SU-DHL-6 (cell line): Measurements from ENCODE around the gene BCDIN3D.
A peak's percentile ranks its signal among the peaks of the same experiment; 100 is the strongest.

Experiments
- H2AFZ ChIP-seq: fragments of 200-600 bp; sonication (generic); 2 replicates; pipeline ENCODE4 v1.6.1; 2014; ENCODE audit warnings: low read depth, mild to moderate bottlenecking, moderate library complexity, mixed read lengths, antibody characterized with exemption, low read length; ENCODE audit not compliant: severe bottlenecking
- H3F3A ChIP-seq: fragments of 200-600 bp; shearing (Covaris generic); 2 replicates; pipeline ENCODE4 v1.6.0; 2016; ENCODE audit warnings: antibody characterized with exemption, mild to moderate bottlenecking; ENCODE audit not compliant: insufficient read depth
- H3K27ac ChIP-seq: fragments of 200-600 bp; sonication (generic); 2 replicates; pipeline ENCODE4 v1.5.1; 2016; ENCODE audit warnings: low read depth, mild to moderate bottlenecking, low read length, moderate library complexity, mixed read lengths
- H3K27me3 ChIP-seq: fragments of 200-600 bp; sonication (generic), shearing (Covaris generic); 2 replicates; pipeline ENCODE4 v1.6.0; 2014; ENCODE audit warnings: mild to moderate bottlenecking, low read length
- H3K36me3 ChIP-seq: fragments of 200-600 bp; sonication (generic); 2 replicates; pipeline ENCODE4 v1.6.1; 2014; ENCODE audit warnings: mild to moderate bottlenecking, low read length, mixed read lengths
- H3K4me2 ChIP-seq: fragments of 300-600, 200-600 bp; shearing (Covaris generic), sonication (generic); 2 replicates; pipeline ENCODE4 v1.6.0; 2014; ENCODE audit warnings: low read length, low read depth, mild to moderate bottlenecking; ENCODE audit not compliant: poor library complexity, severe bottlenecking
- H3K4me3 ChIP-seq: fragments of 200-600 bp; sonication (generic); 2 replicates; pipeline ENCODE4 v1.5.1; 2014; ENCODE audit warnings: antibody characterized with exemption, low read length, mild to moderate bottlenecking, mixed read lengths; ENCODE audit not compliant: insufficient read depth, poor library complexity, severe bottlenecking
- H3K79me2 ChIP-seq: fragments of 200-600 bp; sonication (generic); 2 replicates; pipeline ENCODE4 v1.6.1; 2014; ENCODE audit warnings: mild to moderate bottlenecking, low read length, moderate library complexity; ENCODE audit not compliant: insufficient read depth
- H3K9ac ChIP-seq: fragments of 200-600 bp; sonication (generic); 2 replicates; pipeline ENCODE4 v1.7.0; 2014; ENCODE audit warnings: mild to moderate bottlenecking, low read length
- H3K9me2 ChIP-seq: fragments of 200-600 bp; sonication (generic); replicated peaks from 2 replicates; pipeline ENCODE4 v1.6.1; 2014; ENCODE audit warnings: low read length; ENCODE audit not compliant: insufficient read depth
- H3K9me3 ChIP-seq: fragments of 200-600 bp; sonication (generic); 2 replicates; pipeline ENCODE4 v1.6.1; 2014; ENCODE audit warnings: low read length, mixed read lengths; ENCODE audit not compliant: insufficient read depth
- H4K20me1 ChIP-seq: fragments of 200-600 bp; sonication (generic); 2 replicates; pipeline ENCODE4 v1.6.1; 2014; ENCODE audit warnings: low read depth, mild to moderate bottlenecking, antibody characterized with exemption, low read length, moderate library complexity, mixed read lengths
- CTCF ChIP-seq: fragments of 200-600 bp; sonication (generic); IDR thresholded peaks from one replicate; pipeline ENCODE4 v1.5.1; 2017; ENCODE audit warnings: antibody characterized with exemption, mild to moderate bottlenecking, low read length, moderate library complexity; ENCODE audit not compliant: insufficient read depth, poor library complexity, severe bottlenecking
- EZH2phosphoT487 ChIP-seq: fragments of 200-600 bp; sonication (generic), shearing (Covaris generic); conservative IDR thresholded peaks from 2 replicates; pipeline ENCODE4 v1.6.1; 2018; ENCODE audit warnings: mild to moderate bottlenecking, antibody characterized with exemption, low read length, moderate library complexity, mixed read lengths

BCDIN3D gene

GRCh38 chr12:49827401-49828099 is 15.4 kb downstream of the BCDIN3D start:
- H3F3A ChIP-seq, result no peaks in the 10 kb centered on the region
- H3K9ac ChIP-seq, result peak overlapping the region; percentile 59; the same call in 1 of the 2 replicates
- H3K9me2 ChIP-seq, result no peaks in the 10 kb centered on the region
- no peak overlapping the region for H2AFZ ChIP-seq
- no peaks in the 10 kb centered on the region for H3K36me3 ChIP-seq
- no peak overlapping the region for H3K27ac ChIP-seq
- H3K79me2 ChIP-seq, result no peaks in the 10 kb centered on the region
- H3K4me2 ChIP-seq, result peak overlapping the region; percentile 78
- no peak for TF ChIP-seq EZH2phosphoT487
- no peak for TF ChIP-seq CTCF
- H4K20me1 ChIP-seq, result no peaks in the 10 kb centered on the region
- no peaks in the 10 kb centered on the region for H3K27me3 ChIP-seq
- no peaks in the 10 kb centered on the region for H3K9me3 ChIP-seq
- peak overlapping the region; percentile 71 for H3K4me3 ChIP-seq

GRCh38 chr12:49827051-49827400 is 15.9 kb downstream of the BCDIN3D start:
- Histone ChIP-seq H3K27me3 (no peaks in the 10 kb centered on the region), H3K36me3 (no peaks in the 10 kb centered on the region), H3K9me3 (no peaks in the 10 kb centered on the region), H3K27ac (no peak overlapping the region), H3K79me2 (no peaks in the 10 kb centered on the region), H3K9ac (no peak overlapping the region), H4K20me1 (no peaks in the 10 kb centered on the region), H2AFZ (no peak overlapping the region), H3F3A (no peaks in the 10 kb centered on the region), H3K4me3 (no peak overlapping the region), H3K4me2 (peak overlapping the region; percentile 78), H3K9me2 (no peaks in the 10 kb centered on the region)
- TF ChIP-seq EZH2phosphoT487 (no peak), CTCF (no peak)

- TF ChIP-seq EZH2phosphoT487, result no peak
- no peak for TF ChIP-seq CTCF
- no peaks in the 10 kb centered on the region for H3K9me3 ChIP-seq
- no peaks in the 10 kb centered on the region for H3K9me2 ChIP-seq
- H3K36me3 ChIP-seq, result no peaks in the 10 kb centered on the region
- H3K79me2 ChIP-seq, result no peaks in the 10 kb centered on the region
- no peak overlapping the region for H2AFZ ChIP-seq
- no peaks in the 10 kb centered on the region for H3F3A ChIP-seq
- no peaks in the 10 kb centered on the region for H3K27me3 ChIP-seq
- H3K4me2 ChIP-seq, result no peak overlapping the region
- no peak overlapping the region for H3K9ac ChIP-seq
- H3K27ac ChIP-seq, result no peak overlapping the region
- H4K20me1 ChIP-seq, result no peaks in the 10 kb centered on the region
- no peak overlapping the region for H3K4me3 ChIP-seq
These were observed 16.9 kb downstream of the BCDIN3D start for GRCh38 chr12:49825971-49826421.
